ENCODE measurements around the gene PPP1R14D.

The PPP1R14D gene

GRCh38 chr15:40819048-40819447, 9.5 kb downstream of the PPP1R14D start:
- no peak for DNase-seq (ENCODE audit: low spot score)

- DNase-seq (ENCODE audit: low spot score), result peak; percentile 37
Measured at GRCh38 chr15:40815042-40815698, 13.3 kb downstream of the PPP1R14D start.

- DNase-seq (ENCODE audit: low spot score), result no peak
Measured at GRCh38 chr15:40812721-40813425, 15.6 kb downstream of the PPP1R14D start.

GRCh38 chr15:40808861-40809450, 19.6 kb downstream of the PPP1R14D start:
- no peak for DNase-seq (ENCODE audit: low spot score)

- DNase-seq (ENCODE audit: low spot score), result no peak
Measured at GRCh38 chr15:40807888-40808461, 20.5 kb downstream of the PPP1R14D start.

- DNase-seq (ENCODE audit: low spot score), result peak; percentile 99
Measured at GRCh38 chr15:40807028-40807887, 21.2 kb downstream of the PPP1R14D start, which contains the start of the genes DNAJC17 and ZFYVE19. TSS of gene DNAJC17 (minus strand) at chr15:40807473. CDS start at chr15:40807446, 27 bp downstream. TSS of gene ZFYVE19 (plus strand) at chr15:40807089. CDS start at chr15:40807590, 501 bp downstream.

GRCh38 chr15:40806672-40807027, 21.9 kb downstream of the PPP1R14D start:
- no peak for DNase-seq (ENCODE audit: low spot score)

- DNase-seq (ENCODE audit: low spot score), result no peak
Measured at GRCh38 chr15:40803688-40804087, 24.8 kb downstream of the PPP1R14D start.

- no peak for DNase-seq (ENCODE audit: low spot score)
Measured at GRCh38 chr15:40803076-40803475, 25.4 kb downstream of the PPP1R14D start.

- DNase-seq (ENCODE audit: low spot score), result no peak
Measured at GRCh38 chr15:40799523-40799922, 29.0 kb downstream of the PPP1R14D start.

- no peak for DNase-seq (ENCODE audit: low spot score)
Measured at GRCh38 chr15:40796512-40796911, 32.0 kb downstream of the PPP1R14D start.

- DNase-seq (ENCODE audit: low spot score), result no peak
Measured at GRCh38 chr15:40796041-40796440, 32.5 kb downstream of the PPP1R14D start.

- DNase-seq (ENCODE audit: low spot score), result no peak
Measured at GRCh38 chr15:40793216-40793989, 35.1 kb downstream of the PPP1R14D start.

GRCh38 chr15:40792394-40792793, 36.1 kb downstream of the PPP1R14D start:
- DNase-seq (ENCODE audit: low spot score), result no peak

GRCh38 chr15:40790718-40791117, 37.8 kb downstream of the PPP1R14D start:
- no peak for DNase-seq (ENCODE audit: low spot score)

GRCh38 chr15:40789999-40790398, 38.5 kb downstream of the PPP1R14D start:
- no peak for DNase-seq (ENCODE audit: low spot score)

- DNase-seq (ENCODE audit: low spot score), result no peak
Measured at GRCh38 chr15:40789119-40789518, 39.4 kb downstream of the PPP1R14D start.

- peak; percentile 26 for DNase-seq (ENCODE audit: low spot score)
Measured at GRCh38 chr15:40787991-40788390, 40.5 kb downstream of the PPP1R14D start.

GRCh38 chr15:40787344-40787841, 41.1 kb downstream of the PPP1R14D start:
- peak; percentile 31 for DNase-seq (ENCODE audit: low spot score)

- DNase-seq (ENCODE audit: low spot score), result no peak
Measured at GRCh38 chr15:40785814-40786213, 42.7 kb downstream of the PPP1R14D start.

- no peak for DNase-seq (ENCODE audit: low spot score)
Measured at GRCh38 chr15:40785164-40785563, 43.3 kb downstream of the PPP1R14D start.
